Dermis microvascular lymphatic vessel endothelial cell (primary cell): Measurements from ENCODE around the gene YTHDF1. TPM values are rescaled to one million over a fixed set of nuclear protein-coding genes. Genes with fewer than 3 reads are reported as not detected.
"Not testable (repeated sequence)": the region's sequence is repeated elsewhere in the genome, so short reads cannot be mapped to it uniquely, and the experiment has no call there.

Experiments
- DNase-seq, 2 donors: peaks; one replicate each; pipeline versions ENCODE4 v3.0.0 to v3.0.0-alpha.2; 2010; ENCODE audit warnings: low read depth in 2 of 2
- total RNA-seq: library from RNA; depleted of rRNA; stranded (reverse); fragments of >200 nt; gene quantifications from 2 replicates; pipeline ENCODE4 v1.2.1, GENCODE V29; 2014

Gene YTHDF1
- total RNA-seq = 16.4 and 24.3 TPM in 2 replicates

- DNase-seq = peak; percentile 86 to 95
Measured at GRCh38 chr20:63216041-63216848, at the start of gene YTHDF1. YTHDF1 (minus strand) TSS chr20:63216131; CDS start chr20:63215892, 239 bp downstream.

GRCh38 chr20:63264519-63264918 is 48.6 kb upstream of the YTHDF1 start:
- DNase-seq = no peak

GRCh38 chr20:63264000-63264399 is 48.1 kb upstream of the YTHDF1 start:
- no peak for DNase-seq

- DNase-seq = no peak
Measured at GRCh38 chr20:63262836-63263235, 46.9 kb upstream of the YTHDF1 start.

GRCh38 chr20:63261795-63262528 is 46.0 kb upstream of the YTHDF1 start:
- no peak for DNase-seq

- DNase-seq = no peak
Measured at GRCh38 chr20:63261060-63261794, 45.3 kb upstream of the YTHDF1 start.

GRCh38 chr20:63260521-63260920 is 44.6 kb upstream of the YTHDF1 start:
- DNase-seq = no peak

- no peak for DNase-seq
Measured at GRCh38 chr20:63259734-63260460, 44.0 kb upstream of the YTHDF1 start.

- DNase-seq = no peak
Measured at GRCh38 chr20:63258781-63259180, 42.9 kb upstream of the YTHDF1 start.

- no peak for DNase-seq
Measured at GRCh38 chr20:63257629-63258028, 41.7 kb upstream of the YTHDF1 start.

- DNase-seq = no peak
Measured at GRCh38 chr20:63256954-63257353, 41.0 kb upstream of the YTHDF1 start.

GRCh38 chr20:63255931-63256704 is 40.2 kb upstream of the YTHDF1 start:
- no peak for DNase-seq

GRCh38 chr20:63254606-63255384 is 38.9 kb upstream of the YTHDF1 start:
- no peak for DNase-seq

- no peak for DNase-seq
Measured at GRCh38 chr20:63254232-63254605, 38.3 kb upstream of the YTHDF1 start, which contains the start of gene NKAIN4. NKAIN4 (minus strand) TSS chr20:63254463; CDS start chr20:63254450, 13 bp downstream.

GRCh38 chr20:63253438-63254231 is 37.7 kb upstream of the YTHDF1 start:
- no peak for DNase-seq

- DNase-seq = no peak
Measured at GRCh38 chr20:63253065-63253437, 37.1 kb upstream of the YTHDF1 start.

GRCh38 chr20:63252284-63252711 is 36.4 kb upstream of the YTHDF1 start:
- no peak for DNase-seq

- not testable (repeated sequence) for DNase-seq
Measured at GRCh38 chr20:63251350-63251749, 35.4 kb upstream of the YTHDF1 start.

- DNase-seq = no peak
Measured at GRCh38 chr20:63249891-63250290, 34.0 kb upstream of the YTHDF1 start.
